Measurements from ENCODE around the gene ADISSP. TPM values are rescaled to one million over a fixed set of nuclear protein-coding genes. Genes with fewer than 3 reads are reported as not detected.

ADISSP gene
- total and polyA plus RNA-seq, 2 of the 13 experiments (the other 11 are each of a cell fraction or from before 2014, with no cell fraction given) = 38.3 to 90.6 TPM

DNA sequence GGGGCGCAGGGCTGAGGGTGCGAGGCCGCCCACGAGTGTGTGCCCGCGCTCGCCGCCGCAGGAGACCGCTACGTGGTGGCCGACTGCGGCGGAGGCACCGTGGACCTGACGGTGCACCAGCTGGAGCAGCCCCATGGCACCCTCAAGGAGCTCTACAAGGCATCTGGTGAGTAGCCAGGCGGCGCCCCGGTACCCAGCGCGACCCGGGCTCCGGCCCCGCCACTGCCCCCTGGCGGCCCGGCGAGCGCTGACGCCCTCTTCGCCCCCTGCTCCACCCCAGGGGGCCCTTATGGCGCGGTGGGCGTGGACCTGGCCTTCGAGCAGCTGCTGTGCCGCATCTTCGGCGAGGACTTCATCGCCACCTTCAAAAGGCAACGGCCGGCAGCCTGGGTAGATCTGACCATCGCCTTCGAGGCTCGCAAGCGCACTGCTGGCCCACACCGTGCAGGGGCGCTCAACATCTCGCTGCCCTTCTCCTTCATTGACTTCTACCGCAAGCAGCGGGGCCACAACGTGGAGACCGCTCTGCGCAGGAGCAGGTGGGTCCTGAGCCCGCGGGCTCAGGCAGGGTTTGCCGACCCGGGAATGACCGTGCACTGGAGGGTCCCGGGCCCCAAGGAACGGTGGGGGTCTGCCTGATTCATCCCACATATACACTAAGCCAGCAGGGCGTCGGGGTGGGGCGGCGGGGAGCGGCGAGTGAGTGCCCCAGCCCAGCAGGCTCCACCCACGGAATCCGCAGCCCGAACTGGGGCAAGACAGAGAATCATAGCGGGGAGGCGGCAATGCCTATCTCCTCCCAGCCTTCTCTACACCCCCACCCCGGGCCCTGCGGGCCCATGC lies 17.6 kb downstream of the ADISSP start (continued):
- peak; percentile 95 for TF ChIP-seq RAD21 (CRISPR knock-in tag; IDR thresholded peaks at IDR 0.05)
- TF ChIP-seq ZFP62 (CRISPR knock-in tag; IDR thresholded peaks at IDR 0.05) = 0 out of 2 replicates have a peak, but pooled peaks have one; percentile 17
- 0 out of 2 replicates have a peak, but pooled peaks have one; percentile 46 for TF ChIP-seq NR1H2 (CRISPR knock-in tag; IDR thresholded peaks at IDR 0.05; ENCODE audit: borderline replicate concordance, low read depth)
- TF ChIP-seq ZFP41 (CRISPR knock-in tag; IDR thresholded peaks at IDR 0.05; ENCODE audit: borderline replicate concordance) = no peak
- TF ChIP-seq MEIS2 (CRISPR knock-in tag; IDR thresholded peaks at IDR 0.05) = peak; percentile 79; the same call in 1 of the 2 replicates
- no peak for TF ChIP-seq FOXM1 (CRISPR knock-in tag; IDR thresholded peaks at IDR 0.05)
- TF ChIP-seq PHF8 (CRISPR knock-in tag; IDR thresholded peaks at IDR 0.05) = peak; percentile 23; the same call in 1 of the 2 replicates
- TF ChIP-seq REST (IDR thresholded peaks at IDR 0.05; ENCODE audit: borderline replicate concordance in 1 of 2, low read depth in 1 of 2, low read length in 2 of 2) = no peak
- peak; percentile 75 for TF ChIP-seq ZNF777 (CRISPR knock-in tag; IDR thresholded peaks at IDR 0.05)
- peak; percentile 36; the same call in 1 of the 2 replicates for TF ChIP-seq HNRNPL (IDR thresholded peaks at IDR 0.05; ENCODE audit: low read depth, low read length)
- peak; percentile 61 for TF ChIP-seq ZFY (CRISPR knock-in tag; IDR thresholded peaks at IDR 0.05)
- TF ChIP-seq HIVEP1 (CRISPR knock-in tag; IDR thresholded peaks at IDR 0.05) = no peak
- TF ChIP-seq ZBTB10 (CRISPR knock-in tag; IDR thresholded peaks at IDR 0.05; ENCODE audit: borderline replicate concordance) = 0 out of 2 replicates have a peak, but pooled peaks have one; percentile 29
- TF ChIP-seq DNMT1 (CRISPR knock-in tag; IDR thresholded peaks at IDR 0.05) = peak; percentile 66; the same call in 1 of the 2 replicates
- peak in 1 of 2 experiments; percentile 27; a peak in 1 of 4 replicates for TF ChIP-seq POLR2A (IDR thresholded peaks at IDR 0.05; ENCODE audit: insufficient read depth in 1 of 2, low read depth in 2 of 2, low read length in 2 of 2)
- TF ChIP-seq FLYWCH1 (CRISPR knock-in tag; IDR thresholded peaks at IDR 0.05) = no peak
- peak; percentile 63 for TF ChIP-seq POLR2G (IDR thresholded peaks at IDR 0.05; ENCODE audit: low read depth, low read length)
- TF ChIP-seq, protein P1, sequence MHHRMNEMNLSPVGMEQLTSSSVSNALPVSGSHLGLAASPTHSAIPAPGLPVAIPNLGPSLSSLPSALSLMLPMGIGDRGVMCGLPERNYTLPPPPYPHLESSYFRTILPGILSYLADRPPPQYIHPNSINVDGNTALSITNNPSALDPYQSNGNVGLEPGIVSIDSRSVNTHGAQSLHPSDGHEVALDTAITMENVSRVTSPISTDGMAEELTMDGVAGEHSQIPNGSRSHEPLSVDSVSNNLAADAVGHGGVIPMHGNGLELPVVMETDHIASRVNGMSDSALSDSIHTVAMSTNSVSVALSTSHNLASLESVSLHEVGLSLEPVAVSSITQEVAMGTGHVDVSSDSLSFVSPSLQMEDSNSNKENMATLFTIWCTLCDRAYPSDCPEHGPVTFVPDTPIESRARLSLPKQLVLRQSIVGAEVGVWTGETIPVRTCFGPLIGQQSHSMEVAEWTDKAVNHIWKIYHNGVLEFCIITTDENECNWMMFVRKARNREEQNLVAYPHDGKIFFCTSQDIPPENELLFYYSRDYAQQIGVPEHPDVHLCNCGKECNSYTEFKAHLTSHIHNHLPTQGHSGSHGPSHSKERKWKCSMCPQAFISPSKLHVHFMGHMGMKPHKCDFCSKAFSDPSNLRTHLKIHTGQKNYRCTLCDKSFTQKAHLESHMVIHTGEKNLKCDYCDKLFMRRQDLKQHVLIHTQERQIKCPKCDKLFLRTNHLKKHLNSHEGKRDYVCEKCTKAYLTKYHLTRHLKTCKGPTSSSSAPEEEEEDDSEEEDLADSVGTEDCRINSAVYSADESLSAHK (CRISPR knock-in tag; IDR thresholded peaks at IDR 0.05; ENCODE audit: borderline replicate concordance) = peak; percentile 78; the same call in 1 of the 2 replicates
- TF ChIP-seq ZNF766 (CRISPR knock-in tag; IDR thresholded peaks at IDR 0.05; ENCODE audit: borderline replicate concordance) = peak; percentile 75; the same call in 1 of the 2 replicates
- TF ChIP-seq ZBTB7A (CRISPR knock-in tag; IDR thresholded peaks at IDR 0.05) = peak; percentile 82; the same call in 1 of the 2 replicates
- peak; percentile 18; the same call in 1 of the 2 replicates for TF ChIP-seq NFE2L1 (CRISPR knock-in tag; IDR thresholded peaks at IDR 0.05; ENCODE audit: borderline replicate concordance)

Data from HepG2 (cell line).